Activated CD4-positive, CD25-positive, alpha-beta regulatory T cell (primary cell): ENCODE data around the gene NIPBL.
"Not testable (repeated sequence)": the region's sequence is repeated elsewhere in the genome, so short reads cannot be mapped to it uniquely, and the experiment has no call there.

ENCODE experiments used
- DNase-seq, 4 experiments: peaks; one replicate each; lab custom pipeline; 2025; lab: John Stamatoyannopoulos, UW

NIPBL gene

GRCh38 chr5:37028910-37029309 lies 152.3 kb downstream of the NIPBL start:
- DNase-seq = no peak

- no peak for DNase-seq
Measured at GRCh38 chr5:37029436-37029835, 152.9 kb downstream of the NIPBL start.

GRCh38 chr5:37034955-37035354 lies 158.4 kb downstream of the NIPBL start:
- DNase-seq = no peak

GRCh38 chr5:37037840-37038239 lies 161.3 kb downstream of the NIPBL start:
- no peak for DNase-seq

GRCh38 chr5:37039824-37040223 lies 163.3 kb downstream of the NIPBL start:
- no peak for DNase-seq

GRCh38 chr5:37043693-37044092 lies 167.1 kb downstream of the NIPBL start:
- DNase-seq = no peak

GRCh38 chr5:37044120-37044519 lies 167.6 kb downstream of the NIPBL start:
- no peak for DNase-seq

- no peak for DNase-seq
Measured at GRCh38 chr5:37045703-37046102, 169.1 kb downstream of the NIPBL start.

- DNase-seq = no peak
Measured at GRCh38 chr5:37047947-37048346, 171.4 kb downstream of the NIPBL start.

GRCh38 chr5:37054391-37054790 lies 177.8 kb downstream of the NIPBL start:
- no peak for DNase-seq

- DNase-seq = no peak
Measured at GRCh38 chr5:37055383-37055990, 178.9 kb downstream of the NIPBL start.

GRCh38 chr5:37056762-37057161 lies 180.2 kb downstream of the NIPBL start:
- no peak for DNase-seq

GRCh38 chr5:37060030-37060429 lies 183.5 kb downstream of the NIPBL start:
- DNase-seq = no peak

GRCh38 chr5:37063739-37064138 lies 187.2 kb downstream of the NIPBL start:
- no peak for DNase-seq

- DNase-seq = no peak
Measured at GRCh38 chr5:37064442-37064841, 187.9 kb downstream of the NIPBL start.

- DNase-seq = no peak
Measured at GRCh38 chr5:37071487-37071886, 194.9 kb downstream of the NIPBL start.

GRCh38 chr5:37071901-37072581 lies 195.5 kb downstream of the NIPBL start:
- DNase-seq = no peak

- DNase-seq = no peak
Measured at GRCh38 chr5:37075399-37075950, 198.9 kb downstream of the NIPBL start.

- no peak for DNase-seq
Measured at GRCh38 chr5:37077146-37077545, 200.6 kb downstream of the NIPBL start.

- DNase-seq = no peak
Measured at GRCh38 chr5:37080697-37081096, 204.1 kb downstream of the NIPBL start.

GRCh38 chr5:37082977-37083376 lies 206.4 kb downstream of the NIPBL start:
- DNase-seq = not testable (repeated sequence)

GRCh38 chr5:37086026-37086425 lies 209.5 kb downstream of the NIPBL start:
- DNase-seq = not testable (repeated sequence)

- no peak for DNase-seq
Measured at GRCh38 chr5:37086466-37087173, 210.1 kb downstream of the NIPBL start.
